SJSA1 (cell line): Measurements from ENCODE around the gene SNX17. TPM values are rescaled to one million over a fixed set of nuclear protein-coding genes. Genes with fewer than 3 reads are reported as not detected.

Source experiments
- DNase-seq, 2 experiments: peaks; one replicate each; pipeline ENCODE4 v3.0.0-alpha.2; 2015 to 2020; ENCODE audit warnings: low spot score in 2 of 2, low read depth in 1 of 2
- H3K27ac ChIP-seq: fragments of 250-450 bp; sonication (Bioruptor Pico); 2 replicates; pipeline ENCODE4 v1.5.1; 2020; ENCODE audit warnings: mild to moderate bottlenecking, moderate library complexity
- H3K27me3 ChIP-seq: fragments of 250-450 bp; sonication (Bioruptor Pico); replicated peaks from 2 replicates; pipeline ENCODE4 v1.5.1; 2020; ENCODE audit warnings: mild to moderate bottlenecking, moderate library complexity
- H3K36me3 ChIP-seq: fragments of 250-450 bp; sonication (Bioruptor Pico); 2 replicates; pipeline ENCODE4 v1.5.1; 2020; ENCODE audit warnings: mild to moderate bottlenecking
- H3K4me1 ChIP-seq: fragments of 250-450 bp; sonication (Bioruptor Pico); replicated peaks from 2 replicates; pipeline ENCODE4 v1.6.1; 2021; ENCODE audit warnings: mild to moderate bottlenecking
- H3K4me3 ChIP-seq: fragments of 250-450 bp; sonication (Bioruptor Pico); 2 replicates; pipeline ENCODE4 v1.5.1; 2020; ENCODE audit warnings: mild to moderate bottlenecking
- H3K9me3 ChIP-seq: fragments of 250-450 bp; sonication (Bioruptor Pico); replicated peaks from 2 replicates; pipeline ENCODE4 v1.5.1; 2020; ENCODE audit warnings: mild to moderate bottlenecking
- total RNA-seq: library from RNA; depleted of rRNA; stranded (reverse); fragments of >200 nt; shearing (Covaris generic); gene quantifications from 2 replicates; pipeline ENCODE4 v1.2.3, GENCODE V29; 2014; rRNA removed

SNX17 gene, protein sequence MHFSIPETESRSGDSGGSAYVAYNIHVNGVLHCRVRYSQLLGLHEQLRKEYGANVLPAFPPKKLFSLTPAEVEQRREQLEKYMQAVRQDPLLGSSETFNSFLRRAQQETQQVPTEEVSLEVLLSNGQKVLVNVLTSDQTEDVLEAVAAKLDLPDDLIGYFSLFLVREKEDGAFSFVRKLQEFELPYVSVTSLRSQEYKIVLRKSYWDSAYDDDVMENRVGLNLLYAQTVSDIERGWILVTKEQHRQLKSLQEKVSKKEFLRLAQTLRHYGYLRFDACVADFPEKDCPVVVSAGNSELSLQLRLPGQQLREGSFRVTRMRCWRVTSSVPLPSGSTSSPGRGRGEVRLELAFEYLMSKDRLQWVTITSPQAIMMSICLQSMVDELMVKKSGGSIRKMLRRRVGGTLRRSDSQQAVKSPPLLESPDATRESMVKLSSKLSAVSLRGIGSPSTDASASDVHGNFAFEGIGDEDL
- 148 and 170 TPM in 2 replicates for total RNA-seq

GRCh38 chr2:27370026-27370815 lies at the start of gene SNX17, which contains the start of gene EIF2B4:
SNX17 (plus strand) TSS chr2:27370616; CDS start chr2:27370744, 128 bp downstream.
EIF2B4 (minus strand) TSS chr2:27370338; CDS start chr2:27370314, 24 bp downstream.
- H3K4me3 ChIP-seq: peak within 1 kb of the TSS; percentile 89
- no peaks in the 10 kb centered on the region for H3K9me3 ChIP-seq
- H3K27ac ChIP-seq: peak within 1 kb of the TSS; percentile 69
- peak; percentile 96 to 99 for DNase-seq
- peaks cover 21% of the 10 kb centered on the region for H3K4me1 ChIP-seq
- peaks cover 80% of the 10 kb centered on the region for H3K36me3 ChIP-seq
- no peaks in the 10 kb centered on the region for H3K27me3 ChIP-seq

DNA sequence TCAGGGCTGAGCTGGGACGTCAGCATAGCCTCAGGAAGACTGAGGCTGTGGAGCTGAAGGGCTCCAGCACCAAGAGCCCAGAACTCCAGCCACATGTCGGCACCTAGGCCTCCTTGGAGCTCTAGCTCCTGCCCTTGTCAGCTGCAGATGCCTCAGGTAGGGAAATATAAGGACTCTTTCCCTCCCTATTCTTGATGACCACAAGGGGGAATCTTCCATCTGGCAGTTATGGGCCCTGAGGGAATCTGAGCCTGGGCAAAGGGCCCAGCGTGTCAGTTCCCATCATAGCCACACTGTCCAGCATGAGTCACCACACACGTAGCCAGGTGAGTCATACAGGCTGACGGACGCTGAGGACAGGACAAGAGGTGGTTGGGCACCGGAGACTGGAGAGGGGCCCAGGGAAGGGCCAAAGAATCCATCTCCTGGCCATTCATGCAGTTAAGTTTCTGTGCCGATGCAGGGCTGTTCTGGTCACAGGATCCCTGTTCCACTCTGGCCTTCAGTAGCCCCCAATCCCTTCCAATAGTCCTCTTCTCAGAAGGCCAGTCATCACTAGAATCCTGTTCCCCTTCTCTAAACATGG lies 49.4 kb upstream of the SNX17 start:
- Histone ChIP-seq H3K27me3 (no peaks in the 10 kb centered on the region), H3K27ac (peak overlapping the region; percentile 95), H3K4me3 (no peak overlapping the region), H3K4me1 (peaks cover 28% of the 10 kb centered on the region), H3K36me3 (peaks cover 20% of the 10 kb centered on the region), H3K9me3 (no peaks in the 10 kb centered on the region)
- DNase-seq: peak; percentile 91 to 96

DNA sequence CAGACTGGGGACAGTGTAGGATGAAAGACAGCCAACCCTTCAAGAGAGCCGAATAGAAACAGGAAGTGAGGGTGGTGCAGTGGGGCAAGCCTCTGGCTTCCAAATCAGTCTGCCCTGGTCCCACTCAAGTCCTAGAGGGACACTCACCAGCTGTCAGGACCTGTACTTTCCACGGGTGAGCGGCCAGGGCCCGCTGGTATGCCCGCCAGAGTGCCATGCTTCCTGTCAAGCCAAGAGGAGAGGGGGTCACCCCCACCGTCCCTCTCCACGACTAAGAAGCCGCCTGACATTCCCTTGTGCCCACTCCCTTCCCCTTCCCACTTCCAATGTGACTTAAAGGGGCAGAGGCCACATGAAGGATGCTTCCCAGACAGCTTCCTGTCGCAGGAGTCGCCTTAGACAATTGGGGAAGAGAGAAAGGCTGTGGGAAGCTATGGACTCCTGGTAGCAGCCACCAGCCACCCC lies 48.1 kb upstream of the SNX17 start:
- no peak for DNase-seq
- H3K27ac ChIP-seq: peak overlapping the region; percentile 95

DNA sequence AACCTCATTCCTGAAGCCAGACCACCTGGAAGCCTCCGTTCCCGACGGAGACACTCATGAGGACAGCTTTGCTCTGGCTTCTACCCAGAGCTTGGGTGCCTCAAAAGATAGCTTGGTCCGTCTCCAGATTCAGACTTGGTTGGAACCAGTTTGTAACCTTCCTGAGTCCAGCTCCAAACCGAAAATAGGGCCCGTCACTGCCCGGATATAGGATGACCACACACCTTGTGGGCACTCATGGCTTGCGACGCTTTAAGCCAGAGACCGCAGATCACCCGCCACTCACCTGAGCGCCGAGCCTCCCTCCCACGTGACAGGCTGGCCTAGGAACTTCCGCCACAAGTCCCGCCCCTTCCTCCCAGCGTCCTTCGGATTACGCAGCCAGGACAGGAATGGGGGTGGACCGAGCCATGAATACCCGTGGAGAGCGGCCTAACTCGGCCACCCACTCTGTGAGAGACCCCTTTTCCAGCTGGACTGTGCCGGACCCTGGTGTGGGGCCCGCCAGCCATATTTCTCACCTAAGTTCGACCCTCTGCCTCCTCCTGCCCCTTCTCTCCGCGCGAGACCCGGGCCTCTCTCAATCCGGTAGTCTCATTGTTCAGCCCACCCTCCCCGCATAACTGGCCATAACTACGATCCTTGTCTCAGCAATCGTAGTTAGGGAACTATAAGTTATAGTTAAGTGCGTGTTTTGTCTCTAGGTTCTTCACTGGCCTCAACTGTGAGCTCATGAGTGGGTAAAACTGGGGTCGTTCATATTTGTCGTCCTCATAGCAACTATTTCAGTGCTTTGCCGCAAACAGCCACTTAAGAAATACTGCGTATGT lies 47.4 kb upstream of the SNX17 start, which contains the start of gene MPV17:
TSS of gene MPV17 (minus strand) at position 332 of the 830 bp plus-strand sequence. CDS start 580 bp downstream, outside the sequence.
- peak; percentile 88 to 93 for DNase-seq
- Histone ChIP-seq H3K27ac (peak within 1 kb of the TSS; percentile 95), H3K4me3 (peak within 1 kb of the TSS; percentile 64), H3K36me3 (peaks cover 25% of the 10 kb centered on the region), H3K9me3 (no peaks in the 10 kb centered on the region), H3K4me1 (peaks cover 28% of the 10 kb centered on the region), H3K27me3 (no peaks in the 10 kb centered on the region)

More for the DNA sequence above, 48.1 kb upstream of the SNX17 start:
- H3K9me3 ChIP-seq: no peaks in the 10 kb centered on the region
- peaks cover 26% of the 10 kb centered on the region for H3K36me3 ChIP-seq
- H3K27me3 ChIP-seq: no peaks in the 10 kb centered on the region
- H3K4me1 ChIP-seq: peaks cover 28% of the 10 kb centered on the region
- peak overlapping the region; percentile 64 for H3K4me3 ChIP-seq

- Histone ChIP-seq H3K4me1 (peaks cover 28% of the 10 kb centered on the region), H3K27me3 (no peaks in the 10 kb centered on the region), H3K36me3 (peaks cover 33% of the 10 kb centered on the region), H3K4me3 (peak overlapping the region; percentile 64), H3K27ac (peak overlapping the region; percentile 95), H3K9me3 (no peaks in the 10 kb centered on the region)
- no peak for DNase-seq
These were observed 46.7 kb upstream of the SNX17 start for GRCh38 chr2:27323596-27324285.

DNA sequence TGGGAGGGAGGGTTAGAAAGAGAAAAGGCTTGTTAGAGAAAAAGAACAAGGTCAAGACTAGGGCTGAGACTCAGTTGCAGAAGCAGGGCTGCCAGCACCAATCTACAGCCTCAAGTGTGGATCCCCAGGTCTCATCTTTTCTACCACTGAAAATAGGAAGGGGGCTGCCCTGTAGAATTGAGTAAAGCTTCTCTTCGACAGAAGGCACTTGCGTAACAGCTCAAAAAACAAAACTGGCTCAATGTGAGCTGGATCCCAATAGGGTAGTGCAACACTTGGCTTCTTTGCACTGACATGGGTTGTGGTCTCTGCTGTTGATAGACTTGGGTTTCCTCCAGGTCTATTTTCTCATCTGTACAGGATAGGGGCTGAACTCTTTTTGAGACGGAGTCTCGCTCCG lies 45.7 kb upstream of the SNX17 start:
- no peaks in the 10 kb centered on the region for H3K9me3 ChIP-seq
- H3K27me3 ChIP-seq: no peaks in the 10 kb centered on the region
- H3K27ac ChIP-seq: no peak overlapping the region
- no peak for DNase-seq
- peaks cover 39% of the 10 kb centered on the region for H3K36me3 ChIP-seq
- no peak overlapping the region for H3K4me3 ChIP-seq
- peaks cover 28% of the 10 kb centered on the region for H3K4me1 ChIP-seq

GRCh38 chr2:27335311-27335710 lies 35.1 kb upstream of the SNX17 start:
- H3K36me3 ChIP-seq: peaks cover 62% of the 10 kb centered on the region

DNA sequence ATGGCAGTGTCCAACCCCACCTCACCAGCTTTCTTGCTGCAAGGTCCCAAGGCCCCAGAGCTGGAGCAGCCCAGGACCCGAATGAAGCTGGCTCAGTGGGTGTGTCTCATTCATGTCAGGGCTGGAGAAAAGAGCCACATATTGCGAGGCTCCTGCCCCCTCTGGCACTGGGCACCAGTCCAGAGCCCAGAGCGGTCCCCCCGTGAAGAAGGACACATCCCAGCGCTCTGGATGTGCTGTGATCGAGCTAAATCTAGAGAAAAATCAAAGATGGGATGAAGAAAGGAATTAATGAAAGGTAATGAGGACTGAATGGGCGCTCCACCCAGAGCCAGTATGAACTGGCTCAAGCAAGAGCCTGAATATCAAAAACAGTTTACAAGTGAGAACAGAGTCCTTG lies 34.2 kb upstream of the SNX17 start:
- H3K27ac ChIP-seq: no peak overlapping the region
- DNase-seq: no peak
- H3K4me1 ChIP-seq: no peaks in the 10 kb centered on the region
- H3K9me3 ChIP-seq: no peaks in the 10 kb centered on the region
- no peaks in the 10 kb centered on the region for H3K27me3 ChIP-seq
- H3K36me3 ChIP-seq: peaks cover 64% of the 10 kb centered on the region
- no peak overlapping the region for H3K4me3 ChIP-seq

More at GRCh38 chr2:27335311-27335710, 35.1 kb upstream of the SNX17 start:
- no peaks in the 10 kb centered on the region for H3K4me1 ChIP-seq
- DNase-seq: no peak
- H3K27me3 ChIP-seq: no peaks in the 10 kb centered on the region
- H3K9me3 ChIP-seq: no peaks in the 10 kb centered on the region
- H3K4me3 ChIP-seq: no peak overlapping the region
- no peak overlapping the region for H3K27ac ChIP-seq

DNA sequence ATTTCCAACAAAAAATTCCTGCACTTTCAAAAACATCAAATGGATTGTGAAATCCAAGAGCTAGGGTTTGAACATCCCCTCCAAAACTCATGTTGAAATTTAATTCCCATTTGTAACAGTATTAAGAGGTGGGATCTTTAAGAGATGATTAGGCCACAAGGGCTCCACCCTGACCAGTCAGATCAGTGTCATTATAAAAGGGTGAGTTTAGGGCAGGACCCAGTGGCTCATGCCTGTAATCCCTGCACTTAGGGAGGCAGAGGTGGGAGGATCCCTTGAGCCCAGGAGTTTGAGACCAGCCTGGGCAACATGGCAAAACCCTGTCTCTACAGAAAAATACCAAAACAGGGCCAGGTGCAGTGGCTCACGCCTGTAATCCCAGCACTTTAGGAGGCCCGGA lies 22.8 kb upstream of the SNX17 start:
- H3K9me3 ChIP-seq: no peaks in the 10 kb centered on the region
- peaks cover 12% of the 10 kb centered on the region for H3K36me3 ChIP-seq
- no peak overlapping the region for H3K4me3 ChIP-seq
- no peak overlapping the region for H3K27ac ChIP-seq
- no peak for DNase-seq
- H3K4me1 ChIP-seq: no peaks in the 10 kb centered on the region
- H3K27me3 ChIP-seq: no peaks in the 10 kb centered on the region

- no peaks in the 10 kb centered on the region for H3K27me3 ChIP-seq
- no peak overlapping the region for H3K4me3 ChIP-seq
- H3K27ac ChIP-seq: no peak overlapping the region
- 0 out of 2 replicates have a peak, but pooled peaks cover 3% of the 10 kb centered on the region for H3K36me3 ChIP-seq
- no peaks in the 10 kb centered on the region for H3K9me3 ChIP-seq
- no peak for DNase-seq
- H3K4me1 ChIP-seq: no peaks in the 10 kb centered on the region
These were observed 20.2 kb upstream of the SNX17 start for GRCh38 chr2:27350106-27350693.

- Histone ChIP-seq H3K27ac (no peak overlapping the region), H3K36me3 (0 out of 2 replicates have a peak, but pooled peaks cover 3% of the 10 kb centered on the region), H3K27me3 (no peaks in the 10 kb centered on the region), H3K4me3 (no peak overlapping the region), H3K4me1 (no peaks in the 10 kb centered on the region), H3K9me3 (no peaks in the 10 kb centered on the region)
- no peak for DNase-seq
These were observed 18.4 kb upstream of the SNX17 start for GRCh38 chr2:27351802-27352598.
